IMR-90 (cell line): ENCODE data around the gene ADAMTS8. TPM values are rescaled to one million over a fixed set of nuclear protein-coding genes. Genes with fewer than 3 reads are reported as not detected.

ENCODE experiments used
- ATAC-seq: fragments of 200-7000 bp; cut with Tn5 transposase; 2 replicates; pipeline ENCODE4 v1.9.1; 2020; ENCODE audit warnings: low read depth, mild to moderate bottlenecking, moderate library complexity
- BruUV-seq: library from RNA; stranded (reverse); fragments of 400-500 nt; replicated peaks from 2 replicates; lab custom pipeline; 2021; lab: Mats Ljungman, UMichigan
- CTCF ChIA-PET: fragments of 300-600 bp; formaldehyde crosslinking; extraction: SDS; loops from one replicate; lab custom pipeline; 2021; ENCODE audit warnings: antibody characterized with exemption; lab: Yijun Ruan, JAX
- POLR2A ChIA-PET: fragments of 300-600 bp; sonication (Branson Sonifier 250); formaldehyde crosslinking; loops from one replicate; lab custom pipeline; 2022; ENCODE audit warnings: antibody characterized with exemption; ENCODE audit not compliant: unreplicated experiment; lab: Charles Lee
- DNase-seq: peaks from one replicate; pipeline ENCODE4 v3.0.0; 2013
- H2AFZ ChIP-seq: replicated peaks from 2 replicates; pipeline ENCODE3; 2013; ENCODE audit warnings: low read length, mild to moderate bottlenecking; ENCODE audit not compliant: poor library complexity
- H2AK5ac ChIP-seq: 2 replicates; pipeline ENCODE4 v1.6.1; 2013; ENCODE audit warnings: low read depth, low read length, inconsistent platforms
- H2AK9ac ChIP-seq: replicated peaks from 2 replicates; pipeline ENCODE3; 2013; ENCODE audit warnings: mild to moderate bottlenecking, low read depth, low read length, moderate library complexity; ENCODE audit not compliant: poor library complexity
- H2BK120ac ChIP-seq: 2 replicates; pipeline ENCODE4 v1.6.1; 2013; ENCODE audit warnings: low read depth, low read length, inconsistent platforms
- H2BK15ac ChIP-seq: 3 replicates; pipeline ENCODE4 v1.6.1; 2013; ENCODE audit warnings: low read depth, low read length, inconsistent platforms
- H2BK20ac ChIP-seq: 2 replicates; pipeline ENCODE4 v1.6.1; 2013; ENCODE audit warnings: low read depth, mild to moderate bottlenecking, inconsistent platforms, low read length, moderate library complexity
- H2BK5ac ChIP-seq: 2 replicates; pipeline ENCODE4 v1.6.1; 2013; ENCODE audit warnings: mild to moderate bottlenecking, low read depth, low read length, inconsistent platforms; ENCODE audit not compliant: poor library complexity, severe bottlenecking
- H3K14ac ChIP-seq: replicated peaks from 2 replicates; pipeline ENCODE4 v1.6.1; 2013; ENCODE audit warnings: low read depth, low read length, inconsistent platforms
- H3K18ac ChIP-seq: 2 replicates; pipeline ENCODE4 v1.6.1; 2013; ENCODE audit warnings: low read depth, low read length, control low read depth
- H3K23ac ChIP-seq: 2 replicates; pipeline ENCODE4 v1.6.1; 2013; ENCODE audit warnings: low read depth, low read length, inconsistent platforms
- H3K27ac ChIP-seq: 2 replicates; pipeline ENCODE4 v1.5.1; 2013; ENCODE audit warnings: mild to moderate bottlenecking, control low read depth, low read length; ENCODE audit not compliant: insufficient read depth
- H3K27me3 ChIP-seq: 2 replicates; pipeline ENCODE4 v1.6.1; 2013; ENCODE audit warnings: low read length; ENCODE audit not compliant: control insufficient read depth, insufficient read depth
- H3K36me3 ChIP-seq: 2 replicates; pipeline ENCODE4 v1.6.1; 2013; ENCODE audit warnings: low read length, mixed read lengths; ENCODE audit not compliant: control insufficient read depth, insufficient read depth
- H3K4ac ChIP-seq: 2 replicates; pipeline ENCODE4 v1.6.1; 2013; ENCODE audit warnings: low read depth, low read length, inconsistent platforms
- H3K4me1 ChIP-seq: 2 replicates; pipeline ENCODE4 v1.6.1; 2013; ENCODE audit warnings: low read length, mixed read lengths; ENCODE audit not compliant: control insufficient read depth, insufficient read depth
- H3K4me2 ChIP-seq: 2 replicates; pipeline ENCODE4 v1.6.1; 2013; ENCODE audit warnings: low read depth, mild to moderate bottlenecking, control low read depth, low read length, moderate library complexity
- H3K4me3 ChIP-seq: 2 replicates; pipeline ENCODE4 v1.5.1; 2013; ENCODE audit warnings: low read depth, mild to moderate bottlenecking, control low read depth, low read length, moderate library complexity; ENCODE audit not compliant: insufficient read depth
- H3K56ac ChIP-seq: 2 replicates; pipeline ENCODE4 v1.6.1; 2013; ENCODE audit warnings: low read length, inconsistent platforms; ENCODE audit not compliant: insufficient read depth; ENCODE audit errors: extremely low read depth
- H3K79me1 ChIP-seq, 2 experiments: 2 replicates each; pipeline ENCODE4 v1.6.1; 2013; ENCODE audit warnings: low read length in 2 of 2, inconsistent platforms in 1 of 2, low read depth in 1 of 2
- H3K9ac ChIP-seq: 2 replicates; pipeline ENCODE4 v1.6.1; 2013; ENCODE audit warnings: low read depth, low read length, control low read depth
- H3K9me1 ChIP-seq: 2 replicates; pipeline ENCODE4 v1.6.1; 2013; ENCODE audit warnings: low read length, inconsistent platforms; ENCODE audit not compliant: insufficient read depth
- H3K9me3 ChIP-seq: 2 replicates; pipeline ENCODE4 v1.6.1; 2013; ENCODE audit warnings: low read length; ENCODE audit not compliant: control insufficient read depth, insufficient read depth
- H4K20me1 ChIP-seq: 2 replicates; pipeline ENCODE4 v1.6.1; 2013; ENCODE audit warnings: low read length, inconsistent platforms; ENCODE audit not compliant: insufficient read depth
- H4K5ac ChIP-seq: 2 replicates; pipeline ENCODE4 v1.6.1; 2013; ENCODE audit warnings: mild to moderate bottlenecking, low read depth, low read length, control low read depth
- H4K8ac ChIP-seq, 2 experiments: 2 replicates each; pipeline ENCODE4 v1.6.1; 2013; ENCODE audit warnings: low read depth in 2 of 2, low read length in 2 of 2, control low read depth in 1 of 2, inconsistent platforms in 1 of 2
- H4K91ac ChIP-seq: 2 replicates; pipeline ENCODE4 v1.6.1; 2013; ENCODE audit warnings: low read depth, low read length, inconsistent platforms; ENCODE audit not compliant: insufficient read depth
- MAZ ChIP-seq: IDR thresholded peaks from 2 replicates; pipeline ENCODE4 v1.6.1; 2012; ENCODE audit warnings: low read depth, mild to moderate bottlenecking, low read length, improper control_type of control experiment, moderate library complexity, borderline replicate concordance
- MXI1 ChIP-seq: IDR thresholded peaks from 2 replicates; pipeline ENCODE4 v1.6.1; 2012; ENCODE audit warnings: low read depth, mild to moderate bottlenecking, low read length, moderate library complexity, borderline replicate concordance
- RAD21 ChIP-seq: IDR thresholded peaks from 2 replicates; pipeline ENCODE4 v1.6.1; 2012; ENCODE audit warnings: low read length, improper control_type of control experiment
- RCOR1 ChIP-seq: IDR thresholded peaks from 2 replicates; pipeline ENCODE4 v1.6.1; 2012; ENCODE audit warnings: mild to moderate bottlenecking, low read length, improper control_type of control experiment; ENCODE audit not compliant: insufficient replicate concordance
- WGBS, 2 experiments: methylation state at CpG; one replicate each; pipeline versions ENCODE4 v1.1.5 to v1.1.7; 2013; ENCODE audit warnings: missing lambda C conversion rate in 2 of 2; ENCODE audit not compliant: insufficient read length in 1 of 2; ENCODE audit errors: extremely low coverage in 2 of 2; 5-methylcytosine and 5-hydroxymethylcytosine counted together
- dilution Hi-C: fragments of 300-500 bp; cut with HindIII; formaldehyde crosslinking; loops from one replicate; pipeline ENCODE4 v1.14.3; 2018; ENCODE audit warnings: low sequenced_read_pairs; ENCODE audit not compliant: unreplicated experiment
- in situ Hi-C: fragments of 300-500 bp; cut with MboI; formaldehyde crosslinking; loops from 3 replicates; pipeline ENCODE4 v1.14.3; 2019; ENCODE audit warnings: low sequenced_read_pairs, inconsistent platforms, mixed read lengths
- intact Hi-C: fragments of 100-400 bp; cut with micrococcal nuclease; formaldehyde crosslinking; loops from 2 replicates; pipeline ENCODE4 v1.10.0; 2022
- polyA plus RNA-seq, 3 experiments: library from polyadenylated mRNA; depleted of rRNA; stranded (reverse); fragments of >200 nt; gene quantifications; 2 replicates each; pipeline ENCODE4 v1.2.3, GENCODE V29; 2012; ENCODE audit warnings: low replicate concordance in 1 of 3
- total RNA-seq: library from RNA; depleted of rRNA; stranded (reverse); fragments of >200 nt; gene quantifications from 2 replicates; pipeline ENCODE4 v1.2.3, GENCODE V29; 2012

ADAMTS8 gene
- total and polyA plus RNA-seq, 2 of the 4 experiments (the other 2 are of a cell fraction) = under 0.01 to 0.60 TPM

- Histone ChIP-seq H3K4me1 (peaks cover 9% of the 10 kb centered on the region), H4K20me1 (peaks cover 5% of the 10 kb centered on the region), H2AK5ac (peak within 1 kb of the TSS; percentile 42; the same call in 1 of the 2 replicates), H3K56ac (no peak within 1 kb of the TSS), H2BK15ac (peak within 1 kb of the TSS; percentile 12; the same call in 1 of the 3 replicates), H4K8ac (peak within 1 kb of the TSS in 1 of 2 experiments; percentile 82; a peak in 1 of 4 replicates), H3K9me1 (peaks cover 7% of the 10 kb centered on the region), H2BK120ac (peak within 1 kb of the TSS; percentile 73), H4K91ac (peak within 1 kb of the TSS; percentile 62; the same call in 1 of the 2 replicates), H3K23ac (peak within 1 kb of the TSS; percentile 57; the same call in 1 of the 2 replicates), H3K14ac (no peak within 1 kb of the TSS), H3K4me3 (peak within 1 kb of the TSS; percentile 81), H2AK9ac (peak within 1 kb of the TSS; percentile 62), H3K27me3 (0 out of 2 replicates have a peak, but pooled peaks cover 2% of the 10 kb centered on the region), H3K18ac (peak within 1 kb of the TSS; percentile 27; the same call in 1 of the 2 replicates), H2BK20ac (no peak within 1 kb of the TSS; the same call in 1 of the 2 replicates), H3K4ac (peak within 1 kb of the TSS; percentile 54; the same call in 1 of the 2 replicates), H3K9ac (peak within 1 kb of the TSS; percentile 72), H2AFZ (peak within 1 kb of the TSS; percentile 95), H2BK5ac (no peak within 1 kb of the TSS), H3K79me1 (peaks cover 2 to 5% of the 10 kb centered on the region in 2 experiments; a peak in 2 of 4 replicates), H4K5ac (no peak within 1 kb of the TSS), H3K9me3 (no peaks in the 10 kb centered on the region), H3K27ac (peak within 1 kb of the TSS; percentile 57), H3K4me2 (peak within 1 kb of the TSS; percentile 95), H3K36me3 (peaks cover 24% of the 10 kb centered on the region; the same call in 1 of the 2 replicates)
- TSS peak; percentile 79 for BruUV-seq
- intact Hi-C loops = loop anchor here (1.0 kb wide), 2 partner anchors 379 to 414 kb away; no protein-coding TSS in a partner anchor
- CTCF ChIA-PET = interaction anchor here (0.6 to 1.6 kb wide), 2 partner anchors 410 to 414 kb away, joined by 3 to 4 read pairs; no protein-coding TSS in a partner anchor
- POLR2A ChIA-PET = no interaction called here
- peak; percentile 84 for DNase-seq
- in situ Hi-C loops = loop anchor here (10.0 kb wide), 1 partner anchor 386 kb away; no protein-coding TSS in a partner anchor
- dilution Hi-C loops = loop anchor here (25.0 kb wide), 1 partner anchor 414 kb away; no protein-coding TSS in a partner anchor
- TF ChIP-seq MAZ = peak; percentile 64; the same call in 1 of the 2 replicates
- 0 out of 2 replicates have a peak, but pooled peaks have one; percentile 28 for TF ChIP-seq MXI1
- TF ChIP-seq RAD21 = no peak
- TF ChIP-seq RCOR1 = peak; percentile 13
- WGBS, 2 experiments = 0% methylated on average over 34 of the region's 75 CpGs; no CpG with 5 or more reads in 1 of the 2 experiments
- ATAC-seq = peak; percentile 91
Measured at GRCh38 chr11:130448416-130449309, 20.3 kb upstream of the ADAMTS8 start, which contains the start of gene ADAMTS15. Gene ADAMTS15 (plus strand): TSS chr11:130448645. CDS start chr11:130448974, 329 bp downstream.
